Stomach (tissue), 4 donors: ENCODE measurements around the gene PRND.

Source experiments
- CTCF ChIP-seq, 7 experiments: fragments of 450-650 bp in 4 of 7; fragments of 200-600 bp in 3 of 7; sonication (generic) in 3 of 7; IDR thresholded peaks; one replicate each; pipeline ENCODE4 v1.5.1; 2016 to 2019; ENCODE audit warnings: antibody characterized with exemption in 7 of 7, control low read depth in 2 of 7, mild to moderate bottlenecking in 1 of 7
- EP300 ChIP-seq: sonication (generic); formaldehyde crosslinking; IDR thresholded peaks from one replicate; pipeline ENCODE4 v1.6.1; 2017; ENCODE audit warnings: antibody characterized with exemption
- POLR2A ChIP-seq, 4 donors: fragments of 450-650 bp; IDR thresholded peaks; one replicate each; pipeline ENCODE4 v1.6.1; 2016; ENCODE audit warnings: antibody characterized with exemption in 4 of 4, control low read depth in 2 of 4, mild to moderate bottlenecking in 1 of 4, moderate library complexity in 1 of 4

DNA sequence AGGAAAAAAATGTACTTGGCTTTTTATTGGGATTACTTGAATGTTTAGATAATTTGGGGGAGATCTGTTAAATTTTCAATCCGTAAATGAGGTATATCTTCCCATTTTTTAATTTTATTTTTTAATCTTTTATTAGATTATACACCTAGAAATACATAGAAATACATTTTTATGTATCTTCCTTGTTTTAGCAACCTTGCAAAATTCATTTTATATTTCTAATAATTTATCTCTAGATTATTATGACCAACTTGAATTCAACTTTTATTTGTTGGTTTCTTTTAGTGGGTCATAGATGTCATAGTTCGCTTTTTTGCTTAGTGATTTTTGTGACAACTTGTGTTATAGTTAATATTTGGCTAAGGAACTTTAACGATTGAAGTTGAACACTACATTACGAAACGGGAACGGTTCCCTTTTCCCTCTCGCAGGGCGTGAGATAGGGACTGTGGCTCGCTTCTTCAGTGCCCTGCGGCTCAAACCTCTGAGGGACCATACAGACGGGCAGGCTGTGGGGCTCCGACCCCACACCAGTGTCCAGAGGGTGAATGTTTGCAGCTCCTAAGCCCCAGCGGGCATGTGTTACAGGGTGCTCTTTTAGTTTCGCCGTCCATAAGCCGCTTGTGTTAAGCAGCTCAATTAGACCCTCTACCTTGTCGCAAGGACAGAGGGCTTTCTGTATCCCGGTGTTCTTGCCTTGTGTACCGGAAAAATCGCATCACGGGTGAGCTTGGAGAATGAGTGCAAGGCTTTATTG, 53.8 kb downstream of the PRND start:
- TF ChIP-seq CTCF (IDR thresholded peaks at IDR 0.05) = no peak
- no peak for TF ChIP-seq POLR2A (IDR thresholded peaks at IDR 0.05)
- no peak for TF ChIP-seq EP300
